VCaP (cell line): ENCODE results near the gene CD101.

Source experiments
- H3K27ac ChIP-seq: fragments of 450-650 bp; 2 replicates; pipeline ENCODE4 v1.5.1; 2017
- CTCF ChIP-seq: fragments of 450-650 bp; conservative IDR thresholded peaks from 2 replicates; pipeline ENCODE4 v1.5.1; 2017; ENCODE audit warnings: mild to moderate bottlenecking, moderate library complexity

Gene CD101

GRCh38 chr1:117026361-117026760 is 24.8 kb downstream of the CD101 start:
- H3K27ac ChIP-seq: peak overlapping the region; percentile 57
- TF ChIP-seq CTCF: no peak

- no peak overlapping the region for H3K27ac ChIP-seq
- TF ChIP-seq CTCF: no peak
These were observed 28.1 kb downstream of the CD101 start for GRCh38 chr1:117029685-117030084.

- TF ChIP-seq CTCF: no peak
- no peak overlapping the region for H3K27ac ChIP-seq
These were observed 28.8 kb downstream of the CD101 start for GRCh38 chr1:117030271-117030877.

GRCh38 chr1:117032266-117032665 is 30.7 kb downstream of the CD101 start:
- no peak for TF ChIP-seq CTCF
- no peak overlapping the region for H3K27ac ChIP-seq

GRCh38 chr1:117032681-117033539 is 31.4 kb downstream of the CD101 start:
- H3K27ac ChIP-seq: no peak overlapping the region
- no peak for TF ChIP-seq CTCF

GRCh38 chr1:117033772-117034171 is 32.2 kb downstream of the CD101 start:
- no peak for TF ChIP-seq CTCF
- H3K27ac ChIP-seq: no peak overlapping the region

- no peak overlapping the region for H3K27ac ChIP-seq
- no peak for TF ChIP-seq CTCF
These were observed 33.3 kb downstream of the CD101 start for GRCh38 chr1:117034791-117035290.
